ENCODE results near the gene SRL. TPM values are rescaled to one million over a fixed set of nuclear protein-coding genes. Genes with fewer than 3 reads are reported as not detected.

SRL gene
- total and polyA plus RNA-seq, 2 of the 8 experiments (the other 6 are each of a cell fraction or from before 2014, with no cell fraction given): 0.05 TPM; not detected in 1

GRCh38 chr16:4247460-4247784, 5.5 kb upstream of the SRL start:
- Histone ChIP-seq H3K36me3 (ENCODE audit: control insufficient read depth in 2 of 4, insufficient read depth in 4 of 4, low read length in 3 of 4) (no peaks in the 10 kb centered on the region), H3K4me1 (replicated peaks in 1 of 4; ENCODE audit: control insufficient read depth in 3 of 4, insufficient read depth in 4 of 4, low read length in 3 of 4) (peaks cover 0 to 5% (median 2%) of the 10 kb centered on the region in 4 experiments; a peak in 5 of 7 replicates), H3K18ac (ENCODE audit: extremely low read depth, low read length) (no peak overlapping the region), H3K9ac (replicated peaks in 1 of 4; ENCODE audit: extremely low read depth in 1 of 4, low read depth in 3 of 4, low read length in 3 of 4) (no peak overlapping the region), H2BK15ac (ENCODE audit: low read length) (no peak overlapping the region), H3K4me3 (ENCODE audit: extremely low read depth in 1 of 4, insufficient read depth in 2 of 4, low read depth in 3 of 4, low read length in 4 of 4) (no peak overlapping the region), H2AFZ (ENCODE audit: low read length) (no peak overlapping the region), H3K4me2 (ENCODE audit: insufficient read depth in 1 of 2, low read depth in 2 of 2, low read length in 2 of 2) (no peak overlapping the region), H3K14ac (ENCODE audit: insufficient read length) (no peak overlapping the region), H3K56ac (replicated peaks; ENCODE audit: insufficient read length, low read depth, low read length) (no peak overlapping the region), H2BK12ac (ENCODE audit: low read depth, low read length) (no peak overlapping the region), H3K23ac (ENCODE audit: insufficient read length) (no peak overlapping the region), H3K79me1 (ENCODE audit: low read depth, low read length) (no peaks in the 10 kb centered on the region), H3K27ac (ENCODE audit: low read depth, low read length) (no peak overlapping the region), H2BK20ac (ENCODE audit: low read length) (no peak overlapping the region), H3K4ac (replicated peaks; ENCODE audit: insufficient read length, low read depth, low read length) (no peak overlapping the region), H4K20me1 (replicated peaks in 1 of 2; ENCODE audit: control insufficient read depth in 1 of 2, insufficient read depth in 2 of 2, low read length in 2 of 2) (no peaks in the 10 kb centered on the region), H2BK120ac (replicated peaks; ENCODE audit: low read depth, low read length) (no peak overlapping the region), H4K5ac (ENCODE audit: insufficient read length, low read depth, low read length) (no peak overlapping the region), H3K79me2 (ENCODE audit: control insufficient read depth in 1 of 2, insufficient read depth in 2 of 2, low read length in 2 of 2) (no peaks in the 10 kb centered on the region), H2AK5ac (ENCODE audit: low read depth, low read length) (no peak overlapping the region), H2BK5ac (ENCODE audit: low read depth, low read length) (no peak overlapping the region), H3K23me2 (ENCODE audit: low read depth, low read length) (no peaks in the 10 kb centered on the region), H3K9me3 (ENCODE audit: insufficient read depth in 2 of 2, low read depth in 1 of 2, low read length in 1 of 2) (no peaks in the 10 kb centered on the region), H4K91ac (replicated peaks; ENCODE audit: insufficient read length, low read length) (no peak overlapping the region), H4K8ac (ENCODE audit: extremely low read depth, insufficient read depth, low read length) (no peak overlapping the region), H3K27me3 (replicated peaks in 1 of 4; ENCODE audit: control insufficient read depth in 3 of 4, extremely low read depth in 1 of 4, insufficient read depth in 3 of 4, low read length in 3 of 4) (no peaks in the 10 kb centered on the region)
- no peak for FAIRE-seq
- ChIA-PET POLR2A (ENCODE audit: partially characterized antibody) (interaction anchor here (0.8 kb wide), 1 partner anchor 50 kb away, joined by 3 read pairs; no protein-coding TSS in a partner anchor), CTCF (ENCODE audit: partially characterized antibody) (interaction anchor here (0.7 kb wide), 1 partner anchor 92 kb away, joined by 4 read pairs; no protein-coding TSS in a partner anchor)
- DNase-seq (ENCODE audit: low read depth in 1 of 2, low spot score in 2 of 2): no peak
- 85% methylated on average over 7 of the region's 7 CpGs; no CpG with 5 or more reads in 1 of the 2 experiments for WGBS, 2 experiments (ENCODE audit: extremely low coverage in 1 of 2, insufficient coverage in 1 of 2, insufficient read length in 1 of 2, insufficient replicate concordance in 2 of 2, low coverage in 1 of 2, low lambda C conversion rate in 2 of 2, missing lambda C conversion rate in 1 of 2)
- TF ChIP-seq BACH1 (IDR thresholded peaks at IDR 0.05; ENCODE audit: low read length) (no peak), GABPA (IDR thresholded peaks at IDR 0.05; ENCODE audit: borderline replicate concordance, insufficient read depth, low read length) (no peak), JUN (IDR thresholded peaks at IDR 0.05; ENCODE audit: low read depth, low read length) (no peak)

Data from H1 (cell line).